GM18861 (cell line): Measurements from ENCODE around the gene ERC2.

Source experiments
- ATAC-seq: cut with Tn5 transposase; IDR thresholded peaks from one replicate; pipeline ENCODE4 v1.9.1; 2021; ENCODE audit not compliant: unreplicated experiment

ERC2 gene

DNA sequence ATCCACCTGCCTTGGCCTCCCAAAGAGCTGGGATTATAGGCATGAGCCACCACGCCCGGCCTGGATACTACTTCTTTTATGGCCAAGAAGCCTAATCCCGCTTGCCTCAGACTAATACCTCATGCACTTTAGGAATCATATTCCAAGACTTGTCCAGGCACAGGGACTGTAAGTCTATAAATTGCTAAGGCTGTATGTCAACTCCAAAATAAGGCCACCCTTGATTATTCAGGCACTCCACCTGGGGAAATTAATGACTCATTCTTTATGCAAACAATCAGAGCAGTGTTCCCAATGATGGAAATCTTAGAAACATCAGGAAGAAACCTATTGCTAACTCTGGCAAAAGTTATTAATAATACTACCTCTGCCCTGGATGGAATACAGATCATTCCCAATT, 98.4 kb downstream of the ERC2 start:
- no peak for ATAC-seq

GRCh38 chr3:56368846-56369245, 99.4 kb downstream of the ERC2 start:
- no peak for ATAC-seq

- no peak for ATAC-seq
Observed at GRCh38 chr3:56366641-56367162, 101.6 kb downstream of the ERC2 start.

- no peak for ATAC-seq
Observed at GRCh38 chr3:56365905-56366640, 102.2 kb downstream of the ERC2 start.

- ATAC-seq, result no peak
Observed at GRCh38 chr3:56364665-56365064, 103.6 kb downstream of the ERC2 start.

DNA sequence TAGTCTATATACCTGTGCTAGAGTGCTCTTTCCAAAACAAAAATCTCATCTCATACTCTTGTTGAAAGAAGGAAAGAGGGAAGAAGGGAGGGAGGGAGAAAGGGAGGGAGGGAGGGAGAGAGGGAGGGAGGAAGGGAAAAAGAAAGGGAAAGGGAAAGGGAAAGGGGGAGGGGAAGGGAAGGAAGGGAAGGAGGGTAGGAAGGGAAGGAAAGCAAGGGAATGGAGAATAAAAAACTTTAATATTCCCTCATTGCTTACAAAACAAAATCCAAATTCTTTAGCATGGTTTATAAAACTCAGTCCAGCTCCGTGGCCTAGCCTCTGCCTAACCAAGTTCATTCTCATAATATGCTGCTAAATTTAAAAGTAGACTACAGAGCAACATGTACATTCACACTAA, 104.5 kb downstream of the ERC2 start:
- no peak for ATAC-seq

DNA sequence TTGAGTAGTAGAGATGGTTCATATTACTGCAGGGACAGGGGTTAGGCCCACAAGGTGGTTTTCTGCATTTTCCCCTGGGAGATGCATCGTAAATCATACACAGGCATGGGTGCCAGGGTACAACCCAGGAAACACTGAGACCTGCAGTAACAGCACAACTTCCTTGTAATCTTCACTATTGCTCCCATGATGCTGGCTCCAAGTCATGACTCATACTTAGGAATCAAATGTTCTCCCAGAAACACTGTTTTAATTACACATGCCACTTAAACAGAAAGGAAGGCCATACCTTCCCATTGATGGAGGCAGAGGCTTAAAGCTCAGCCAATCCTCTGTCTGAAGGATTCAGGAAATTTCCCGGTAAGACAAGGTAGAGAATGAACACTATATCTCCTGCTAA, 106.5 kb downstream of the ERC2 start:
- ATAC-seq, result no peak

- ATAC-seq, result no peak
Observed at GRCh38 chr3:56357266-56357665, 111.0 kb downstream of the ERC2 start.

DNA sequence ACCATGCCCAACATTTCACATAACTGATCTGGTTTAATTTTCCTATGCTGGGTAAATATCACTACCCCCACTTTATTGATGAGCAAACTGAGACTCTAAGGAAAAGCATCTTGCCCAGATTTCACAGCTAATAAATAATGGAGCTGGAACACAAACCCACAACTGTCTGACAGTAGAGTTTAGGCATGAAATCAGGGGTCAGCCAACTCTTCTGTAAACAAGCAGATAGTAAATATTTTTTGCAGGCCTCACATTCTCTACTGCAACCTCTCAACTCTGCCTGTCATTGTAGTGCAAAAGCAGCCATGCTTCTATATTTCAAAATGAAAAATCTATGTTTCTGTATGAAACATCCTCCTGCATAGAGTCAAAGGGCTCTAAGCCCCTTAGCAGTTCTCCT, 111.5 kb downstream of the ERC2 start:
- no peak for ATAC-seq

GRCh38 chr3:56355570-56356185, 112.6 kb downstream of the ERC2 start:
- no peak for ATAC-seq

DNA sequence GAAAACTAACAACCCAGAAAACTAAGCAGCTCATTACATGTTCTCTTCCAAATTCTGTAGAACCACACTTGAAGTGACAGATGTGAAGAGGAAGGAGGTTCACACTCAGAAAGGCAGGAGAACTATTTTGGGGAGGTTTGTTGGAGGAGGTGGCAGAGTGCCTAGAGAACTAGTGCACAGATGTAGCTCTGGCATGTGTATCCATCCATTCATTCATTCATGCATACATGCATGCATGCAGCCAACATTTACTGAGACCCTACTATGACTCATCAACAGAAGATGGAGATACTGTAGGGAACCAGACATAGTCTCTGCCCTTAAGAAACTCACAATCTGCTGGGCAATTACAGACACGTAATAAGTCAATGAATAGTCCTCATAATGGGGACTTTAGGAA, 116.7 kb downstream of the ERC2 start:
- no peak for ATAC-seq

- ATAC-seq, result no peak
Observed at GRCh38 chr3:56347219-56347871, 120.9 kb downstream of the ERC2 start.

DNA sequence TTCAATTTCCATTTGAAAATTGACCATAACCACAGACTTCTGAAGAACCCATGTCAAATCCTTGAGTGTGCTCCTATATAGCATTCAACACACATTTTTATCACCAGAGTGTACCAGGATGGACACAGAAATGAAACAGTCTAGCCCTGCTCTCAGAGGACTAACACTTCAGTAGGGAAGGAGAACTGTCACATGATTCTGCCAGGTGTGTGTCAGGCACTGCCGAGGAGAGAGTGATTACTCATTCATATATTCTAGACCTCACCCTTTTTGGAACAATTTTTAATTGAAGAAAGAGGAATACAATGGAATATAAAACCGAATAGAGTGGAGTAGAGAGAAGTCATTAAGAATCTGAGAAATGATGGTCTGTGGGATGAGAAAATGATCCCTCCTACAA, 125.8 kb downstream of the ERC2 start:
- ATAC-seq, result no peak

DNA sequence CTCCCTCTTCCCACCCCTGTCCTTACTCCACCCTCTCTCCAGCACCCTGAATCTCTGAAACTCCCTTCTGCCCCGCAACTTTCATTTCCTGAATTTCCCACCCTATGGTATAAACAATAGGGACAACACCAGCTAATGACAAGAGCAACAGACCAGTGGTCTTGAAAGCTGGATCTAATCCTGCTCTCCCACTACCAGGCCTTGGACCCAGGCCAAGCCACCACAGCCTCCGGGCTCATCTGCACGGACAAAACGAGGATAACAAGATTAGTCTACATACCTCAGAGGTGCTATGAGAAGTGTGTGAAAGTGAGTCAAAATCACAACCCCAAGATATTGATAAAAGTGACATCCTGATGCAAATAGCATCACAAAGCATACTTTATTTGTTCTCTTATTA, 128.6 kb downstream of the ERC2 start:
- ATAC-seq, result no peak

GRCh38 chr3:56339244-56339643, 129.0 kb downstream of the ERC2 start:
- no peak for ATAC-seq

DNA sequence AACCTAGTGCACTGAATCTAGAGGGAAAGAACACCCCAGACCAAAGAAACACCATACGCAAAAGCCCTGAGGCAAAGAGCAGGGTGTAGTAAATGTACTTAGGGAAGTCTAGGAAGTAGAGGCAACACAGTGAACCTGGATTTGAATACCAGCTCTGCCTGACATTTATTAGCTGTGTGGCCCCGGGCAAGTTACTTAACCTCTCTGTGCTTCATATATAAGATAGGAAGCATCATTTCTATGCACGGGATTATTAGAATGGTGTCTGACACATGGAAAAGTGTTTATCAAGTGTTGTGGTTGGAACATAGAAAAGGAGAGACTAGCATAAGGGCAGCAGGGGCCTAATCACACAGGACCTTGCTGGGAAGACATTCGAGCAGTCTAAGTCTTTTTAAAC, 132.2 kb downstream of the ERC2 start:
- ATAC-seq, result no peak

DNA sequence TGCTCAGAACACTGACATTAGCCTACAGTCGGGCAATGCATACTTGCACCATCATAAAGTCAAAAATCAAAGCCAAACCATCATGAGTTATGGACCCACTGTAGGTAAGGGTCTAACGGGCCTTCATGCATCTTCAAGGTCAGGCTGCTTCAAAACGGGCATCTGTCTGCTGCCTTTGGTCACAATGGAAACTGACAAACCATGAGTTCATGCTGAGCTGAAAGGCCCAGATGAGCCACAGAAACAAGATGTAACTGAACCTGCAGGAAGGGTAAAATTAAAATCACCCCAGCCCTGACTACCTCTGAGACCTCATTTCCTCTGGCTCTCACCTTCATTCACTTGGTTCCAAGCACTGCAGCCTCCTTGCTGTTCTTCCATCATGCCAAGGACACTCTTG, 143.8 kb downstream of the ERC2 start:
- no peak for ATAC-seq

DNA sequence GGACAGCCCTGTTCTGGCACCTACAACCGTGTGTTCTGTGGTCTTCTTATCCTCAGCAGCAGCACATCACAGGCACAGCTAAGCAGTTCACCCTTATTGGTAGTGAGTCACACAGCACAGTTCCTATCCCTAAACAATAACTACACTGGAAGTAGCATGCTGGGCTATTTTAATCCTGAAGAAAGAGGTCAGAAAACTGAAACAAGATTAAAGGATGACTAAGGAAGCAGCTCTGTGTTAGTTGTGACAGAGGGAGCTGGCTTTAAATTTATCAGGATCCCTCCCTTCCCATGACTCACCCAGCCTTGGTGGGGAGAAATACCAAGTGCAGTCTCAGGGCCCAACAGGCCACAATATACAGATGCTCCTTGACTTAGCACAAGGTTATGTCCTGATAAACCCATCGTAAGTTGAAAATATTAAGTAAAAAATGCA, 144.3 kb downstream of the ERC2 start:
- ATAC-seq, result no peak

GRCh38 chr3:56322862-56323261, 145.4 kb downstream of the ERC2 start:
- ATAC-seq, result no peak

DNA sequence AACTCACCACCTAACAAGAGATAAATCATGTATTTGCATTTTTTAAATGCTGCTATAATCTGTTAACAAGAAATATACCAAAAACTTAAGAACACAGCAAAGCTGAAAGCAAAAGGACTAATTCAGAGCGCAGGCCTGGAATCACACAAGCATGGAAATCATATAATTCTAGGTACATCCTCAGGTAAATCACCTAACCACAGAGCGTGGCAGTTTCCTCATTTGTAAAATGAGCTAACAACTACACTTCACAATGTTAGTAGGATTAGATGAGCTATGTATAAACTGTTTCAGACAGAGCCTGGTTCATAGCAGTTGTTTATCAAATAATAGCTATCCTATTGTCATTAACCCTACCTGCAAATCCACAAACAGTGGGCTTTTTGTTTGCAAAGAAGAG, 146.4 kb downstream of the ERC2 start:
- no peak for ATAC-seq

- no peak for ATAC-seq
Observed at GRCh38 chr3:56321383-56321782, 146.9 kb downstream of the ERC2 start.

GRCh38 chr3:56320883-56321282, 147.4 kb downstream of the ERC2 start:
- no peak for ATAC-seq
